HFF-Myc (cell line): Measurements from ENCODE around the gene MIER1.

Experiments
- DNase-seq: peaks from one replicate; pipeline ENCODE4 v3.0.0-alpha.2; 2011; ENCODE audit warnings: low read depth; ENCODE audit errors: extremely low read depth
- H3K4me3 ChIP-seq: replicated peaks from 2 replicates; pipeline ENCODE4 v1.5.1; 2011; ENCODE audit warnings: low read depth, mild to moderate bottlenecking, control low read depth, low read length
- CTCF ChIP-seq: IDR thresholded peaks from 2 replicates; pipeline ENCODE4 v1.5.1; 2012; ENCODE audit warnings: mild to moderate bottlenecking, low read depth, low read length, control low read depth; ENCODE audit errors: missing control alignments

The MIER1 gene

GRCh38 chr1:67020765-67021164 is 96.0 kb downstream of the MIER1 start:
- no peak overlapping the region for H3K4me3 ChIP-seq
- no peak for TF ChIP-seq CTCF
- DNase-seq: no peak

GRCh38 chr1:67029472-67029871 is 104.7 kb downstream of the MIER1 start:
- H3K4me3 ChIP-seq: no peak overlapping the region
- TF ChIP-seq CTCF: no peak
- no peak for DNase-seq

GRCh38 chr1:67031121-67031858 is 106.5 kb downstream of the MIER1 start:
- no peak overlapping the region for H3K4me3 ChIP-seq
- DNase-seq: no peak
- TF ChIP-seq CTCF: no peak

- H3K4me3 ChIP-seq: no peak overlapping the region
- no peak for TF ChIP-seq CTCF
- no peak for DNase-seq
These were observed 107.1 kb downstream of the MIER1 start for GRCh38 chr1:67031859-67032247.
